K562 (cell line): ENCODE measurements around the gene KMT2D.

ENCODE experiments used
- BHLHE40 ChIP-seq: IDR thresholded peaks from 2 replicates; pipeline ENCODE4 v1.6.1; 2011; ENCODE audit warnings: low read length, improper control_type of control experiment
- CREB1 ChIP-seq, 2 experiments: sonication (generic) in 1 of 2; formaldehyde crosslinking in 1 of 2; IDR thresholded peaks; 2 replicates each; pipeline versions ENCODE4 v1.6.1 to v1.8.0; 2012 to 2022; ENCODE audit warnings: inconsistent platforms in 1 of 2, mild to moderate bottlenecking in 1 of 2, missing genetic modification reagents in 1 of 2, moderate library complexity in 1 of 2
- HMG20A ChIP-seq: fragments of 450-650 bp; formaldehyde crosslinking; conservative IDR thresholded peaks from 2 replicates; pipeline ENCODE4 v1.4.0; 2020; ENCODE audit warnings: mild to moderate bottlenecking, mixed read lengths
- POLR2A ChIP-seq: fragments of 450-650 bp; conservative IDR thresholded peaks from 2 replicates; pipeline ENCODE4 v1.6.1; 2016
- SREBF1 ChIP-seq: fragments of 150-350 bp; IDR thresholded peaks from 2 replicates; pipeline ENCODE4 v1.6.1; 2014; ENCODE audit warnings: antibody characterized with exemption, low read depth, low read length, borderline replicate concordance
- ZC3H11A ChIP-seq: IDR thresholded peaks from 2 replicates; pipeline ENCODE4 v1.6.1; 2012; ENCODE audit warnings: low read depth, low read length, improper control_type of control experiment
- ZZZ3 ChIP-seq: fragments of 450-650 bp; IDR thresholded peaks from 2 replicates; pipeline ENCODE4 v1.6.1; 2016; ENCODE audit warnings: antibody characterized with exemption, mild to moderate bottlenecking, moderate library complexity
- TF ChIP-seq, protein P1 (sequence below), 3 experiments: IDR thresholded peaks in 2 of 3; conservative IDR thresholded peaks in 1 of 3; 2 replicates each; pipeline ENCODE4 v1.5.1; 2011 to 2012; ENCODE audit warnings: low read length in 3 of 3, mild to moderate bottlenecking in 3 of 3, control low read depth in 2 of 3, improper control_type of control experiment in 1 of 3, inconsistent platforms in 1 of 3, low read depth in 1 of 3, mixed read lengths in 1 of 3, moderate library complexity in 1 of 3; ENCODE audit not compliant: insufficient read depth in 2 of 3
- TF ChIP-seq, protein P2 (sequence below): fragments of 250-450 bp; sonication (Bioruptor Pico); IDR thresholded peaks from 2 replicates; pipeline ENCODE4 v1.8.0; 2021; ENCODE audit warnings: moderate library complexity, mild to moderate bottlenecking, inconsistent platforms

DNA sequence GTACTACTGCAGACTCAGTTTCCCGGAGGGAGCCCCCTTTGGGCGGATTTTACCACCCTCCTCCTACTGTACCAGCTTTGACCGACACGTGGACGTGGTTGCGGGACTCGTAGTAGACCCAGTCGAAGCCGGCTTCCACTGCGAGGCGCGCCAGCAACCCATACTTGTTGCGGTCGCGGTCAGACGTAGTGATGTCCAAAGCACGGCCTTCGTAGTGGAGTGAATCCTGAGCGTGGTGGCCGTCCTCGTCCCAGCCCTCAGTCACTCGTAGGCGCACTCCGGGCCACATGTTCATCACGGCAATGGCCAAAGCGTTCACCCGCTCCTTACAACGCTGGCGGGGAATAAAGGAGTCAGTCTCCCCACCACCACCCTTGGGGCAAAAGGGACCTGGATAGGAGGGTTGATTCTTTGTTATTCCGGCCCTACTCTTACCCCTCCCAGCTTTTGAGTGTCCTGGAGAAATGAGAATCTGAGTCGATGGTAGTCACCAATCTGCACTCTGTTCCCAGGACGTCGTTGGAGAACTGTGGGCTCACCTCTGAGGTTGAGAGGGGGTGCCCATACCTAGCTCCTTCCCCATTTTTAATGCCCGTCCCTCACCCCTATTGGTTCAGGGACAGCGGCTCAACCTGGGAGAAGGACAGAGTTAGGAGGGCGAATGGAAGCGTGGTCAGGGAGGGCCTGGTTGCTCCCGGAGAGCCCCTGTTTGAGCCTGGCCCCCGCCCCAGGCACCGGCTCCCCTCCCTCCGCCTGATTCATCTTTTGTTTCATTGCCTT, 30.7 kb upstream of the KMT2D start:
- TF ChIP-seq, protein P1, sequence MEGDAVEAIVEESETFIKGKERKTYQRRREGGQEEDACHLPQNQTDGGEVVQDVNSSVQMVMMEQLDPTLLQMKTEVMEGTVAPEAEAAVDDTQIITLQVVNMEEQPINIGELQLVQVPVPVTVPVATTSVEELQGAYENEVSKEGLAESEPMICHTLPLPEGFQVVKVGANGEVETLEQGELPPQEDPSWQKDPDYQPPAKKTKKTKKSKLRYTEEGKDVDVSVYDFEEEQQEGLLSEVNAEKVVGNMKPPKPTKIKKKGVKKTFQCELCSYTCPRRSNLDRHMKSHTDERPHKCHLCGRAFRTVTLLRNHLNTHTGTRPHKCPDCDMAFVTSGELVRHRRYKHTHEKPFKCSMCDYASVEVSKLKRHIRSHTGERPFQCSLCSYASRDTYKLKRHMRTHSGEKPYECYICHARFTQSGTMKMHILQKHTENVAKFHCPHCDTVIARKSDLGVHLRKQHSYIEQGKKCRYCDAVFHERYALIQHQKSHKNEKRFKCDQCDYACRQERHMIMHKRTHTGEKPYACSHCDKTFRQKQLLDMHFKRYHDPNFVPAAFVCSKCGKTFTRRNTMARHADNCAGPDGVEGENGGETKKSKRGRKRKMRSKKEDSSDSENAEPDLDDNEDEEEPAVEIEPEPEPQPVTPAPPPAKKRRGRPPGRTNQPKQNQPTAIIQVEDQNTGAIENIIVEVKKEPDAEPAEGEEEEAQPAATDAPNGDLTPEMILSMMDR (IDR thresholded peaks at IDR 0.05 in 2 of 3, conservative IDR thresholded peaks at IDR 0.05 in 1 of 3; ENCODE audit: insufficient read depth in 2 of 3, low read depth in 1 of 3, low read length in 3 of 3): no peak
- TF ChIP-seq POLR2A (no peak), BHLHE40 (no peak), ZC3H11A (no peak), CREB1 (IDR thresholded peaks at IDR 0.05) (no peak), CREB1 (CRISPR knock-in tag; IDR thresholded peaks at IDR 0.05) (no peak), ZZZ3 (no peak), HMG20A (CRISPR knock-in tag) (no peak), SREBF1 (no peak)
- TF ChIP-seq, protein P2, sequence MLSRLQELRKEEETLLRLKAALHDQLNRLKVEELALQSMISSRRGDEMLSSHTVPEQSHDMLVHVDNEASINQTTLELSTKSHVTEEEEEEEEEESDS: no peak
